SK-N-SH (cell line): ENCODE results near the gene SMC1A. TPM values are rescaled to one million over a fixed set of nuclear protein-coding genes. Genes with fewer than 3 reads are reported as not detected.

ENCODE experiments used
- CTCF ChIA-PET: fragments of 300-600, 350-600 bp; formaldehyde crosslinking; extraction: SDS; loops from one replicate; lab custom pipeline; 2021; lab: Yijun Ruan, JAX
- POLR2A ChIA-PET: fragments of 350-600 bp; sonication (Branson Sonifier 250); formaldehyde crosslinking; extraction: SDS; loops from one replicate; lab custom pipeline; 2020; ENCODE audit warnings: antibody characterized with exemption, inconsistent platforms; lab: Yijun Ruan, JAX
- DNase-seq: peaks from one replicate; pipeline ENCODE4 v3.0.0; 2012
- H2AFZ ChIP-seq: fragments of 200-600 bp; sonication (generic); 2 replicates; pipeline ENCODE4 v1.8.1; 2016; ENCODE audit warnings: antibody characterized with exemption, mild to moderate bottlenecking, low read depth
- H3F3A ChIP-seq: fragments of 200-600 bp; sonication (generic); replicated peaks from 2 replicates; pipeline ENCODE3; 2016; ENCODE audit warnings: antibody characterized with exemption, mild to moderate bottlenecking; ENCODE audit not compliant: insufficient read depth
- H3K27ac ChIP-seq, 2 experiments: fragments of 200-500 bp in 1 of 2; fragments of 200-600 bp in 1 of 2; sonication (Bioruptor generic) in 1 of 2; sonication (generic), shearing (Covaris generic) in 1 of 2; 2 replicates each; pipeline versions ENCODE4 v1.5.1 to v1.6.1; 2014 to 2016; ENCODE audit warnings: low read depth in 2 of 2, inconsistent platforms in 1 of 2, low read length in 1 of 2, mild to moderate bottlenecking in 1 of 2, mixed read lengths in 1 of 2
- H3K27me3 ChIP-seq: fragments of 200-600 bp; sonication (generic), shearing (Covaris generic); 2 replicates; pipeline ENCODE4 v1.6.1; 2016; ENCODE audit warnings: mixed run types; ENCODE audit not compliant: insufficient read depth
- H3K36me3 ChIP-seq, 2 experiments: fragments of 200-500 bp in 1 of 2; fragments of 200-600 bp in 1 of 2; sonication (Bioruptor generic) in 1 of 2; sonication (generic) in 1 of 2; replicated peaks in 1 of 2; 2 replicates each; pipeline versions ENCODE3 to v1.5.1; 2014 to 2016; ENCODE audit warnings: low read length in 1 of 2, mild to moderate bottlenecking in 1 of 2; ENCODE audit not compliant: insufficient read depth in 2 of 2, control insufficient read depth in 1 of 2
- H3K4me1 ChIP-seq, 2 experiments: fragments of 200-500 bp in 1 of 2; fragments of 200-600 bp in 1 of 2; sonication (Bioruptor generic) in 1 of 2; sonication (generic), shearing (Covaris generic) in 1 of 2; 2 replicates each; pipeline versions ENCODE4 v1.5.1 to v1.6.1; 2014 to 2016; ENCODE audit warnings: low read depth in 1 of 2, low read length in 1 of 2, mixed run types in 1 of 2; ENCODE audit not compliant: insufficient read depth in 2 of 2, control insufficient read depth in 1 of 2
- H3K4me2 ChIP-seq: fragments of 200-600 bp; sonication (generic), shearing (Covaris generic); 2 replicates; pipeline ENCODE4 v1.6.1; 2017; ENCODE audit warnings: mixed run types
- H3K4me3 ChIP-seq, 2 experiments: fragments of 200-500 bp in 1 of 2; fragments of 200-600 bp in 1 of 2; sonication (Bioruptor generic) in 1 of 2; sonication (generic), shearing (Covaris generic) in 1 of 2; 2 replicates each; pipeline versions ENCODE4 v1.5.1 to v1.8.1; 2014 to 2016; ENCODE audit warnings: low read depth in 2 of 2, inconsistent platforms in 1 of 2, low read length in 1 of 2, mild to moderate bottlenecking in 1 of 2, mixed read lengths in 1 of 2, moderate library complexity in 1 of 2
- H3K79me2 ChIP-seq: fragments of 200-600 bp; sonication (generic); 2 replicates; pipeline ENCODE4 v1.8.1; 2017; ENCODE audit warnings: mild to moderate bottlenecking; ENCODE audit not compliant: insufficient read depth
- H3K9ac ChIP-seq: fragments of 200-600 bp; sonication (generic); 2 replicates; pipeline ENCODE4 v1.6.1; 2017; ENCODE audit warnings: mixed run types
- H3K9me2 ChIP-seq: fragments of 200-600 bp; sonication (generic); 2 replicates; pipeline ENCODE4 v1.6.1; 2017; ENCODE audit warnings: mixed run types
- H3K9me3 ChIP-seq: fragments of 200-600 bp; sonication (generic); 2 replicates; pipeline ENCODE4 v1.6.1; 2017; ENCODE audit warnings: mixed run types, mild to moderate bottlenecking, moderate library complexity
- H4K20me1 ChIP-seq: fragments of 200-600 bp; sonication (generic); 2 replicates; pipeline ENCODE4 v1.6.1; 2017; ENCODE audit warnings: mild to moderate bottlenecking, mixed run types; ENCODE audit not compliant: insufficient read depth
- CHD2 ChIP-seq: fragments of 150-350 bp; IDR thresholded peaks from 2 replicates; pipeline ENCODE4 v1.6.1; 2018; ENCODE audit warnings: low read length; ENCODE audit not compliant: partially characterized antibody
- ELF1 ChIP-seq: IDR thresholded peaks from 2 replicates; pipeline ENCODE4 v1.4.0; 2012
- EP300 ChIP-seq, 2 experiments: IDR thresholded peaks; 2 replicates each; pipeline versions ENCODE4 v1.4.0 to v1.6.1; 2012; ENCODE audit warnings: borderline replicate concordance in 1 of 2, low read depth in 1 of 2, low read length in 1 of 2
- FOSL2 ChIP-seq: IDR thresholded peaks from 2 replicates; pipeline ENCODE4 v1.4.0; 2012; ENCODE audit warnings: low read depth, mild to moderate bottlenecking, moderate library complexity, borderline replicate concordance
- FOXM1 ChIP-seq: IDR thresholded peaks from 2 replicates; pipeline ENCODE4 v1.4.0; 2012; ENCODE audit warnings: low read depth, mild to moderate bottlenecking
- GABPA ChIP-seq: IDR thresholded peaks from 2 replicates; pipeline ENCODE4 v1.4.0; 2012; ENCODE audit warnings: low read depth, mild to moderate bottlenecking
- IRF3 ChIP-seq: fragments of 150-350 bp; IDR thresholded peaks from 2 replicates; pipeline ENCODE4 v1.6.1; 2016; ENCODE audit warnings: mild to moderate bottlenecking, low read depth, low read length
- MEF2A ChIP-seq: IDR thresholded peaks from 2 replicates; pipeline ENCODE4 v1.4.0; 2012; ENCODE audit warnings: low read depth, borderline replicate concordance
- NFIC ChIP-seq: IDR thresholded peaks from 2 replicates; pipeline ENCODE4 v1.4.0; 2012; ENCODE audit warnings: borderline replicate concordance
- NRF1 ChIP-seq: IDR thresholded peaks from 2 replicates; pipeline ENCODE4 v1.6.1; 2012; ENCODE audit warnings: low read depth, mild to moderate bottlenecking, low read length
- PBX3 ChIP-seq: IDR thresholded peaks from 2 replicates; pipeline ENCODE4; 2012
- RFX5 ChIP-seq: IDR thresholded peaks from 2 replicates; pipeline ENCODE4 v1.6.1; 2012; ENCODE audit warnings: mild to moderate bottlenecking, improper control_type of control experiment, low read length
- RXRA ChIP-seq: IDR thresholded peaks from 2 replicates; pipeline ENCODE4 v1.4.0; 2012; ENCODE audit warnings: low read depth, mild to moderate bottlenecking, borderline replicate concordance
- SIN3A ChIP-seq: IDR thresholded peaks from 2 replicates; pipeline ENCODE4 v1.6.1; 2012; ENCODE audit warnings: low read depth, mild to moderate bottlenecking, low read length, moderate library complexity, borderline replicate concordance
- SMC3 ChIP-seq: IDR thresholded peaks from 2 replicates; pipeline ENCODE4 v1.6.1; 2012; ENCODE audit warnings: low read depth, low read length, improper control_type of control experiment
- YY1 ChIP-seq: IDR thresholded peaks from 2 replicates; pipeline ENCODE4 v1.4.0; 2012; ENCODE audit warnings: low read depth, mild to moderate bottlenecking
- WGBS: methylation state at CpG from one replicate; pipeline ENCODE4 v1.1.6; 2017; ENCODE audit warnings: low lambda C conversion rate; 5-methylcytosine and 5-hydroxymethylcytosine counted together
- polyA plus RNA-seq, 3 experiments: library from polyadenylated mRNA; depleted of rRNA; stranded (reverse); fragments of >200 nt; gene quantifications; 2 replicates each; pipeline ENCODE4 v1.2.3, GENCODE V29; 2012

Gene SMC1A
- polyA plus RNA-seq, 1 of the 3 experiments (the other 2 are of a cell fraction) = 34.6 TPM

GRCh38 chrX:53354669-53355068, 67.8 kb downstream of the SMC1A start:
- Histone ChIP-seq H3F3A (no peaks in the 10 kb centered on the region), H3K4me3 (no peak overlapping the region), H3K9ac (no peak overlapping the region), H3K27me3 (no peaks in the 10 kb centered on the region), H3K27ac (no peak overlapping the region), H3K4me2 (no peak overlapping the region), H2AFZ (no peak overlapping the region), H4K20me1 (no peaks in the 10 kb centered on the region), H3K9me3 (no peaks in the 10 kb centered on the region; the same call in 1 of the 2 replicates), H3K36me3 (no peaks in the 10 kb centered on the region), H3K9me2 (no peaks in the 10 kb centered on the region), H3K4me1 (no peaks in the 10 kb centered on the region), H3K79me2 (no peaks in the 10 kb centered on the region)
- no peak for DNase-seq
- CTCF ChIA-PET = interaction anchor here (1.0 kb wide), 1 partner anchor 128 kb away, joined by 3 read pairs; no protein-coding TSS in a partner anchor
- POLR2A ChIA-PET = no interaction called here
- TF ChIP-seq NRF1 (no peak), FOXM1 (no peak), MEF2A (no peak), SIN3A (no peak), RXRA (no peak)
- WGBS = 45% methylated on average over 2 of the region's 2 CpGs

DNA sequence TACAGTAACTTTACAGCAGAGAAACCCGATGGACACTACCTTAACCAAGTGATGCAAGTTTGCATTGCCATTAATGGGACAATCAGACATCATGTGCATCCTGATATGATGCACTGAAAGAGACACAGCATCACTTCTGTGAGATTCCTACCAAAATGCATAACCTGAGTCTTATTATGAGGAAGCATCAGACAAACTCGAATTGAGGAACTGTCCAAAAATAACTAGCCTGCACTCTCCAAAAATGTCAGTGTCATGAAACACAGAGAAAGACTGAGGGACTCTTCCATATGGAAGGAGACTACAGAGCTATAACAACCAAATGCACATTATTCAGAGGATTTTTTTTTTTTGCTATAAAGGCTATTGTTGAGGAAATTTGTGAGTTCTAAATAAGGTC, 74.5 kb downstream of the SMC1A start:
- Histone ChIP-seq H3K4me3 (no peak overlapping the region), H3K79me2 (no peaks in the 10 kb centered on the region), H3K9ac (no peak overlapping the region), H3K36me3 (no peaks in the 10 kb centered on the region), H3K27me3 (peaks cover 7% of the 10 kb centered on the region; the same call in 1 of the 2 replicates), H2AFZ (no peak overlapping the region), H3K4me1 (no peaks in the 10 kb centered on the region), H3K9me3 (no peaks in the 10 kb centered on the region; the same call in 1 of the 2 replicates), H4K20me1 (no peaks in the 10 kb centered on the region), H3F3A (no peaks in the 10 kb centered on the region), H3K4me2 (no peak overlapping the region), H3K9me2 (no peaks in the 10 kb centered on the region), H3K27ac (no peak overlapping the region)
- ChIA-PET POLR2A (no interaction called here), CTCF (no interaction called here)
- 0% methylated on average over 2 of the region's 2 CpGs for WGBS
- no peak for DNase-seq
- no peak for TF ChIP-seq RFX5
- TF ChIP-seq RXRA = no peak
- no peak for TF ChIP-seq SMC3
- TF ChIP-seq FOSL2 = no peak
- no peak for TF ChIP-seq IRF3
- TF ChIP-seq CHD2 = no peak
- no peak for TF ChIP-seq SIN3A
- TF ChIP-seq YY1 = no peak
- no peak for TF ChIP-seq GABPA
- TF ChIP-seq EP300 (IDR thresholded peaks at IDR 0.05; ENCODE audit: borderline replicate concordance in 1 of 2, low read depth in 1 of 2, low read length in 1 of 2) = no peak
- TF ChIP-seq MEF2A = no peak
- TF ChIP-seq NFIC = no peak
- no peak for TF ChIP-seq PBX3
- TF ChIP-seq ELF1 = no peak
